Stomach smooth muscle (tissue), 2 donors: Measurements from ENCODE around the gene RANBP9.

Experiments used
- H3K27ac ChIP-seq: one replicate; pipeline ENCODE4 v1.7.0; 2013; ENCODE audit warnings: mild to moderate bottlenecking, low read length, inconsistent platforms
- H3K27me3 ChIP-seq, 2 donors: one replicate each; pipeline ENCODE4 v1.7.0; 2013; ENCODE audit warnings: low read length in 2 of 2; ENCODE audit not compliant: insufficient read depth in 2 of 2, control insufficient read depth in 1 of 2
- H3K36me3 ChIP-seq, 2 donors: one replicate each; pipeline ENCODE4 v1.7.0; 2013; ENCODE audit warnings: low read length in 2 of 2; ENCODE audit not compliant: control insufficient read depth in 2 of 2, insufficient read depth in 2 of 2
- H3K4me1 ChIP-seq: one replicate; pipeline ENCODE4 v1.7.0; 2013; ENCODE audit warnings: low read length; ENCODE audit not compliant: control insufficient read depth, insufficient read depth
- H3K4me3 ChIP-seq, 2 donors: one replicate each; pipeline ENCODE4 v1.7.0; 2013; ENCODE audit warnings: low read length in 2 of 2
- H3K9ac ChIP-seq, 2 donors: one replicate each; pipeline ENCODE4 v1.7.0; 2013; ENCODE audit warnings: low read length in 2 of 2, mild to moderate bottlenecking in 1 of 2
- H3K9me3 ChIP-seq, 2 donors: one replicate each; pipeline ENCODE4 v1.7.0; 2013; ENCODE audit warnings: low read length in 2 of 2; ENCODE audit not compliant: control insufficient read depth in 2 of 2
- donor health status: healthy.
- donor health status: Pancreatic carcinoma.

The RANBP9 gene

DNA sequence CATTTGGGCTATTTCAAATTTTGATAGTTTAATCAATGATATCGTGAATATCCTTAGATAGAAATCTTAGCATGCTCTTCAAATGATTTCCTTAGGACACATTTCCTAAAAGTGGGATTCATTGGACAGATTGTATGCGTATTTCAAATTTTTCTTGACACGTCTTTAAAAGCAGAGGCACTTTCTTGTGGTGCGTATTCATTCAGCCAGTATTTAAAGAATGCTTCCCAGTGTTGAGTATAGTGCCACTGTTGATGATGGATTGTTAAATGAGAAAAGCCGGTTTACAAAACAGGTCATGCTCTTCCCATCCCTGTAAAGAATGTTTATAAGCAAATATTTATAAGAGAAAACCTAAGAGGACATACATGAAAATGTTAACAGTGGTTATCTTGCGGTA lies 111.6 kb downstream of the RANBP9 start:
- Histone ChIP-seq H3K9me3 (no peaks in the 10 kb centered on the region), H3K27me3 (no peaks in the 10 kb centered on the region)

GRCh38 chr6:13597073-13597472 lies 114.6 kb downstream of the RANBP9 start:
- no peaks in the 10 kb centered on the region for H3K9me3 ChIP-seq
- no peak overlapping the region for H3K4me3 ChIP-seq
- H3K4me1 ChIP-seq, result no peaks in the 10 kb centered on the region
- no peaks in the 10 kb centered on the region for H3K27me3 ChIP-seq
- H3K36me3 ChIP-seq, result peaks cover 28 to 31% of the 10 kb centered on the region in 2 donors
- no peak overlapping the region for H3K9ac ChIP-seq
- H3K27ac ChIP-seq, result no peak overlapping the region

More for the DNA sequence above, 111.6 kb downstream of the RANBP9 start:
- H3K36me3 ChIP-seq, result peaks cover 21 to 22% of the 10 kb centered on the region in 2 donors
- H3K27ac ChIP-seq, result no peak overlapping the region
- no peaks in the 10 kb centered on the region for H3K4me1 ChIP-seq
- no peak overlapping the region for H3K9ac ChIP-seq
- no peak overlapping the region for H3K4me3 ChIP-seq

DNA sequence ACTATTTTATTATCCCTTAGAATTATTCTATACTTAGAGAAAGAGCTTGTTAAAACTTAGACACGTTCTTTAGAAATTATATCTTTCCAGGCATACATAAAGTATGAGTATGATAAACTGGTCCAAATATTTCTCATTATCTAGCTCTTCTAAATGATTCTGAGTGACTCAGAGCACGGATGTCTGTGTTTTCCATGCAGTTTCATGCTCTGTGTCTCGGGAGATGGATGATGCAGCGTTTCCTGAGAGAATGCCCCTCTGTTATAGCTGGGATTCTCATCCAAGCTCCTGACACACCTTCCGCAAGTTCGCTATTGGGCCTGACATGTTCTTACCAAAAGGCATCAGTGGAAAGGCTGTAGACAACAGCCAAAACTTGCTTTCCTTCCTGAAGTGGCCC lies 117.9 kb downstream of the RANBP9 start:
- peaks cover 32% of the 10 kb centered on the region in 2 donors for H3K36me3 ChIP-seq
- no peak overlapping the region for H3K27ac ChIP-seq
- H3K4me3 ChIP-seq, result no peak overlapping the region
- no peaks in the 10 kb centered on the region for H3K4me1 ChIP-seq
- no peak overlapping the region for H3K9ac ChIP-seq
- no peaks in the 10 kb centered on the region for H3K27me3 ChIP-seq
- H3K9me3 ChIP-seq, result no peaks in the 10 kb centered on the region

DNA sequence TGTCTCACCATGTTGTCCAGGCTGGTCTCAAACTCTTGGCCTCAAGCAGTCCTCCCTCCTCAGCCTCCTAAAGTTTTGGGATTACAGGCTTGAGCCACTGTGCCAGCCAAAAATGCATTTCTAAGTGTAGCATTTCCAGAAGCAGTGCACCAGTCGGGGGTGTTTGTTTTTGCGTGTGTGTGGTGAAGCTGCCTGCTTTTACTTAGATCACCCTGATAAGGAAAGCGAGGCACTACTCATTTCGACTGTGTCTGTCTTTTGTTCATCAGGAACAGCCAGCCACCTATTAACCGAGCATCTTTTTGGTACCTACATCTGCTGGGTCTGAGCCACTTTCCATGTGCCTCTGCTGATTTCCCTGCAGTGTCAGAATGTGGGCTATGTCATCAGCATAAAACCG lies 118.5 kb downstream of the RANBP9 start:
- no peak overlapping the region for H3K27ac ChIP-seq
- H3K27me3 ChIP-seq, result no peaks in the 10 kb centered on the region
- H3K4me3 ChIP-seq, result no peak overlapping the region
- H3K36me3 ChIP-seq, result peaks cover 32 to 36% of the 10 kb centered on the region in 2 donors
- no peaks in the 10 kb centered on the region for H3K4me1 ChIP-seq
- no peaks in the 10 kb centered on the region for H3K9me3 ChIP-seq
- no peak overlapping the region for H3K9ac ChIP-seq

DNA sequence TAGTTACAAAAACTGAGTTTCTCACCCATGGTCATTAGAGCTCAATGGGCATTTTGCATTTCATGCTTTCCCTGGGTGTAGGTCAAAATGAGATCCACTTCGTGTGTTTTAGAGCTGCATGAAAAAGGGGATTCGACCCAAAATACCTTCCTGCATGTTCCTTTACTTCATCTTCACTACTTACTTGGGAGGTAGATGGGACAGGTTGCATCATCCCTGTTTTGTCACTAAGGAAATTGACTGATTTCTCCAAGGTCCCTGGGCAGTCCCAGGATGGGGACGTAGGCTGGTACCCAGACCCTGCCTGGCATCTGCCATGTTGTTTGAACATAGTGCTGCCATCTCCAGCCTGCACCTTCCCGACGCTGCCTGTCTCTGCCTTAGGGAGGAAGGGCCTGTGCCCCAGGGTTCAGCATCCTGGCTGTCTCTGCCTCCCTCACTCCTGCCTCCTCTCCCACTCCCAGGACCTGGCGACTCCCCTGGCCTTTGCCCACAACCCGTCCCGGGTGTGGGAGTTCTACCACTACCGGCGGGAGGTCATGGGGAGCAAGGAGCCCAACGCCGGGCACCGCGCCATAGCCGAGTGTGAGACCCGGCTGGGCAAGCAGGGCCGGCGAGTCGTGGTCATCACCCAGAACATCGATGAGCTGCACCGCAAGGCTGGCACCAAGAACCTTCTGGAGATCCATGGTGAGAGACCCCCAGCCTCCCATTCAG lies 120.3 kb downstream of the RANBP9 start:
- no peaks in the 10 kb centered on the region for H3K9me3 ChIP-seq
- H3K27ac ChIP-seq, result no peak overlapping the region
- no peak overlapping the region for H3K9ac ChIP-seq
- H3K4me1 ChIP-seq, result peaks cover 2% of the 10 kb centered on the region
- H3K27me3 ChIP-seq, result no peaks in the 10 kb centered on the region
- no peak overlapping the region for H3K4me3 ChIP-seq
- H3K36me3 ChIP-seq, result peaks cover 35 to 48% of the 10 kb centered on the region in 2 donors

DNA sequence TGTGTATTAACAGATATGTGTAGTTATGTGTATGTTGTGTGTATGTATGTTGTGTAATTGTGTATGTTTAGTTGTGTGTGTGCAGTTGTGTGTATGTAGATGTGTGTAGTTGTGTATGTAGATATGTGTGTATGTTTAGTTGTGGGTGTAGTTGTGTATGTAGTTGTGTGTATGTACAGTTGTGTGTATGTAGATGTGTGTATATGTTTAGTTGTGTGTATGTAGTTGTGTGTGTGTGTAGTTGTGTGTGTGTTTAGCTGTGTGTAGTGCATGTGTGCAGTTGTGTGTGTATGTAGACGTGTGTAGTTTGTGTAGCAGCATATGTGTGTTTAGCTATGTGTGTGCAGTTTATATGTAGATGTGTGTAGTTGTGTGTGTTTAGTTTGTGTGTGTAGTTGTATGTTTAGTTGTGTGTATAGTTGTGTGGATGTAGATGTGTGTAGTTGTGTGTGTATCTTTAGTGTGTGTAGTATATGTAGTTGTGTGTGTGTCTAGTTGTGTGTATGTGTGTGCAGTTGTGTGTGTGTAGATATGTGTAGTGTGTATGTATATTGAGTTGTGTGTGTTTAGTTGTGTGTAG lies 121.0 kb downstream of the RANBP9 start:
- no peak overlapping the region for H3K4me3 ChIP-seq
- H3K27ac ChIP-seq, result no peak overlapping the region
- no peaks in the 10 kb centered on the region for H3K9me3 ChIP-seq
- H3K9ac ChIP-seq, result no peak overlapping the region
- peaks cover 34 to 48% of the 10 kb centered on the region in 2 donors for H3K36me3 ChIP-seq
- peaks cover 2% of the 10 kb centered on the region for H3K4me1 ChIP-seq
- no peaks in the 10 kb centered on the region for H3K27me3 ChIP-seq

DNA sequence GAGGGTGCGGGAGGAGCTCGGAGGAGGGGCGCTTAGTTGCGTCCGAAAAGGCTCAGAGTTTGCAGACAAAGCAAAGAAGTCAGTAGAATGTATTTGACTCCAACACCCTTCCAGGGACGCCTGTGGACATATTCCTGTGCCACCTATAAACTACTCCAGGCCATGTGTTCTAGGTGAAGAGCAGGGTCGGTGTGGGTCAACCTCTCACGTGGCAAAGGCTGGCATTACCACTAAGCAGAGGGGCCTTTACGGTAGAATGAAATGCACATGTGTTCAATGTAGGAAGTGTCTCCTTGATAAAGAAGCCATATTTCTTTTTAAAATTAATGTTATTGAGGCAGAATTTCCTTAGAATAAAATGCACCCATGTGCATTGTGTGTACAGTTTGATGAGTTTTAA lies 121.8 kb downstream of the RANBP9 start:
- Histone ChIP-seq H3K4me3 (no peak overlapping the region), H3K36me3 (peaks cover 35 to 48% of the 10 kb centered on the region in 2 donors), H3K9ac (no peak overlapping the region), H3K27ac (no peak overlapping the region), H3K9me3 (no peaks in the 10 kb centered on the region), H3K27me3 (no peaks in the 10 kb centered on the region), H3K4me1 (peaks cover 2% of the 10 kb centered on the region)

- H3K27ac ChIP-seq, result no peak overlapping the region
- H3K9me3 ChIP-seq, result no peaks in the 10 kb centered on the region
- H3K4me3 ChIP-seq, result no peak overlapping the region
- no peaks in the 10 kb centered on the region for H3K27me3 ChIP-seq
- H3K4me1 ChIP-seq, result peaks cover 2% of the 10 kb centered on the region
- peaks cover 28 to 30% of the 10 kb centered on the region in 2 donors for H3K36me3 ChIP-seq
- no peak overlapping the region for H3K9ac ChIP-seq
These were observed 124.8 kb downstream of the RANBP9 start for GRCh38 chr6:13586603-13587542.

- H3K27ac ChIP-seq, result no peak overlapping the region
- H3K36me3 ChIP-seq, result peaks cover 11 to 12% of the 10 kb centered on the region in 2 donors
- no peaks in the 10 kb centered on the region for H3K9me3 ChIP-seq
- H3K4me1 ChIP-seq, result no peaks in the 10 kb centered on the region
- no peak overlapping the region for H3K9ac ChIP-seq
- no peaks in the 10 kb centered on the region for H3K27me3 ChIP-seq
- H3K4me3 ChIP-seq, result no peak overlapping the region
These were observed 129.9 kb downstream of the RANBP9 start for GRCh38 chr6:13581700-13582229.

DNA sequence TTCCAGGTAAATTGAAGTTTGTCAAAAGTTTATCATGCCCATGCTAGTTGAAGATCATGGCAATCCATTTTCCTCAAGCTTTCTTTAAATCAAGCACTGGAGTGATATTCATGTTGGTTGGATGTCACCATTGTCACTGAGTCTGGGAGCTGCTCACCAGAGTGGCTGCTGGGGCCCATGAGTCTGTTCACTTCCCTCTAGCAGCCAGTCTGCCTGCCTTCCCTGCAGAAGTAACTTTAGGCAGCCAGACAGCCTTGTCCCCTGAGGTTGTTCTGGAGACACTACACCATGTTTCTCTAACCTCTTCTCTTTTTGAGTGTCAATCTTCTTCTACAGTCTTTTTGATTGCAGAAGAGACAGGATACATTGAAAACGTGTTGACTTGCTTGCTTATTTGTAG lies 131.7 kb downstream of the RANBP9 start:
- no peaks in the 10 kb centered on the region for H3K27me3 ChIP-seq
- H3K9me3 ChIP-seq, result no peaks in the 10 kb centered on the region
- no peak overlapping the region for H3K9ac ChIP-seq
- no peak overlapping the region for H3K27ac ChIP-seq
- no peak overlapping the region for H3K4me3 ChIP-seq
- H3K4me1 ChIP-seq, result peaks cover 4% of the 10 kb centered on the region
- peaks cover 8 to 10% of the 10 kb centered on the region in 2 donors for H3K36me3 ChIP-seq
